Liver (tissue), 9 donors: ENCODE measurements around the gene KLK3. TPM values are rescaled to one million over a fixed set of nuclear protein-coding genes. Genes with fewer than 3 reads are reported as not detected.

ENCODE experiments used
- DNase-seq: peaks from one replicate; pipeline ENCODE4 v3.0.0-alpha.2; 2017; ENCODE audit warnings: low spot score
- H3K27ac ChIP-seq, 2 donors: one replicate each; pipeline ENCODE4 v1.7.0; 2013; ENCODE audit warnings: inconsistent platforms in 2 of 2, low read length in 2 of 2, control low read depth in 1 of 2, low read depth in 1 of 2, mild to moderate bottlenecking in 1 of 2
- H3K27me3 ChIP-seq, 4 donors: one replicate each; pipeline versions ENCODE4 v1.6.1 to v1.7.0; 2013; ENCODE audit warnings: low read length in 3 of 4, inconsistent platforms in 1 of 4, mild to moderate bottlenecking in 1 of 4, moderate library complexity in 1 of 4; ENCODE audit not compliant: control insufficient read depth in 4 of 4, insufficient read depth in 4 of 4
- H3K36me3 ChIP-seq, 4 donors: one replicate each; pipeline versions ENCODE4 v1.6.1 to v1.7.0; 2013; ENCODE audit warnings: low read length in 3 of 4, mild to moderate bottlenecking in 3 of 4, low read depth in 1 of 4, moderate library complexity in 1 of 4; ENCODE audit not compliant: control insufficient read depth in 4 of 4, insufficient read depth in 3 of 4
- H3K4me1 ChIP-seq, 4 donors: one replicate each; pipeline versions ENCODE4 v1.6.1 to v1.7.0; 2013; ENCODE audit warnings: low read length in 3 of 4, mild to moderate bottlenecking in 3 of 4, moderate library complexity in 1 of 4; ENCODE audit not compliant: control insufficient read depth in 4 of 4, insufficient read depth in 4 of 4
- H3K4me3 ChIP-seq, 3 donors: one replicate each; pipeline versions ENCODE4 v1.6.1 to v1.7.0; 2013; ENCODE audit warnings: low read length in 3 of 3, control low read depth in 1 of 3, low read depth in 1 of 3, mild to moderate bottlenecking in 1 of 3
- H3K9ac ChIP-seq, 2 donors: one replicate each; pipeline ENCODE4 v1.7.0; 2013; ENCODE audit warnings: low read length in 2 of 2, mild to moderate bottlenecking in 2 of 2, moderate library complexity in 2 of 2, control low read depth in 1 of 2, low read depth in 1 of 2
- H3K9me3 ChIP-seq, 4 donors: one replicate each; pipeline versions ENCODE4 v1.6.1 to v1.7.0; 2013; ENCODE audit warnings: low read length in 3 of 4; ENCODE audit not compliant: control insufficient read depth in 4 of 4
- ATF3 ChIP-seq: IDR thresholded peaks from 2 replicates; pipeline ENCODE4 v1.6.1; 2016; ENCODE audit warnings: antibody characterized with exemption
- EGR1 ChIP-seq, 2 donors: IDR thresholded peaks; 2 replicates each; pipeline ENCODE4 v1.6.1; 2016 to 2018; ENCODE audit warnings: antibody characterized with exemption in 2 of 2, low read depth in 2 of 2
- FOXA1 ChIP-seq: IDR thresholded peaks from 2 replicates; pipeline ENCODE4 v1.6.1; 2016; ENCODE audit warnings: antibody characterized with exemption
- FOXA2 ChIP-seq: IDR thresholded peaks from 2 replicates; pipeline ENCODE4 v1.6.1; 2016; ENCODE audit warnings: antibody characterized with exemption
- HNF4A ChIP-seq, 2 donors: conservative IDR thresholded peaks; 2 replicates each; pipeline ENCODE4 v1.6.1; 2016; ENCODE audit warnings: antibody characterized with exemption in 2 of 2, mild to moderate bottlenecking in 2 of 2
- JUND ChIP-seq, 2 donors: IDR thresholded peaks; 2 replicates each; pipeline ENCODE4 v1.6.1; 2016; ENCODE audit warnings: antibody characterized with exemption in 2 of 2
- RAD21 ChIP-seq, 2 donors: IDR thresholded peaks; 2 replicates each; pipeline ENCODE4 v1.6.1; 2016; ENCODE audit warnings: antibody characterized with exemption in 2 of 2, mild to moderate bottlenecking in 2 of 2
- REST ChIP-seq: IDR thresholded peaks from 2 replicates; pipeline ENCODE4 v1.6.1; 2016; ENCODE audit warnings: antibody characterized with exemption, mild to moderate bottlenecking
- TAF1 ChIP-seq: conservative IDR thresholded peaks from 2 replicates; pipeline ENCODE4 v1.6.1; 2016; ENCODE audit warnings: antibody characterized with exemption, mild to moderate bottlenecking
- WGBS: extraction: QIAGEN DNeasy Blood & Tissue Kit; methylation state at CpG from one replicate; pipeline ENCODE4 v1.1.7; 2013; 5-methylcytosine and 5-hydroxymethylcytosine counted together
- polyA plus RNA-seq, 2 donors: library from polyadenylated mRNA; stranded (reverse) in 1 of 2; unstranded in 1 of 2; fragments of 200-250 nt in 1 of 2; fragments of >200 nt in 1 of 2; fragmentation: Nextera tagmentation in 1 of 2; extraction: Ambion mirVana in 1 of 2; gene quantifications; one replicate each; pipeline versions ENCODE4 v1.2.1 to v1.2.3, GENCODE V29; 2013 to 2015
- total RNA-seq, 2 donors: library from RNA; depleted of rRNA; stranded (reverse); fragments of >200 nt; gene quantifications; one replicate each; pipeline ENCODE4 v1.2.3, GENCODE V29; 2014
- TF ChIP-seq, protein P1 (sequence below): IDR thresholded peaks from 2 replicates; pipeline ENCODE4 v1.6.1; 2016; ENCODE audit warnings: antibody characterized with exemption
- TF ChIP-seq, protein P2 (sequence below): fragments of 150-350 bp; IDR thresholded peaks from 2 replicates; pipeline ENCODE4 v1.5.1; 2017; ENCODE audit warnings: improper control_type of control experiment, low read depth, low read length; ENCODE audit not compliant: missing input control
- donor health status: healthy.
- donor health status: healthy.
- donor health status: healthy.
- donor health status: healthy.
- donor health status: healthy.

Gene KLK3
- total and polyA plus RNA-seq, 4 donors, result not detected

DNA sequence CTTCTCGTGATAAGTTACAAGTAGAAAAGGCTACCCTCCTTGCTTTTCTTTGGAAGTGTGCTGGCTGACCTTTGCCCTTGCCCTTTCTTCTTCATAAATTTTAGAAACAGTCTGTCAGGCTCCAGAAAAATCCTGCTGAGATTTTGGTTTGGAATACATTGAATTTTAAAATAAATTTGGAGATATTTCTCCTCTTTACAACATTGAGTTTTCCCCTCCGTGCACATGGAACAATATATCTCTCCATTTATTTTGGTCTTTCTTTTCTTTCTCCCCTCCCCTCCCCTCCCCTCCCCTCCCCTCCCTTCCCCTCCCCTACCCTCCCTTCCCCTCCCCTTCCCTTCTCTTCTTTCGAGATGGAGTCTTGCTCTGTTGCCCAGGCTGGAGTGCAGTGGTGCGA lies 47.9 kb downstream of the KLK3 start:
- 68% methylated on average over 3 of the region's 4 CpGs for WGBS

More for the DNA sequence above, 47.9 kb downstream of the KLK3 start:
- H3K4me3 ChIP-seq, result no peak overlapping the region
- DNase-seq, result no peak
- peaks cover 0 to 1% (median 0%) of the 10 kb centered on the region in 4 donors for H3K27me3 ChIP-seq
- no peak overlapping the region for H3K27ac ChIP-seq
- H3K9ac ChIP-seq, result no peak overlapping the region
- TF ChIP-seq, protein P1, sequence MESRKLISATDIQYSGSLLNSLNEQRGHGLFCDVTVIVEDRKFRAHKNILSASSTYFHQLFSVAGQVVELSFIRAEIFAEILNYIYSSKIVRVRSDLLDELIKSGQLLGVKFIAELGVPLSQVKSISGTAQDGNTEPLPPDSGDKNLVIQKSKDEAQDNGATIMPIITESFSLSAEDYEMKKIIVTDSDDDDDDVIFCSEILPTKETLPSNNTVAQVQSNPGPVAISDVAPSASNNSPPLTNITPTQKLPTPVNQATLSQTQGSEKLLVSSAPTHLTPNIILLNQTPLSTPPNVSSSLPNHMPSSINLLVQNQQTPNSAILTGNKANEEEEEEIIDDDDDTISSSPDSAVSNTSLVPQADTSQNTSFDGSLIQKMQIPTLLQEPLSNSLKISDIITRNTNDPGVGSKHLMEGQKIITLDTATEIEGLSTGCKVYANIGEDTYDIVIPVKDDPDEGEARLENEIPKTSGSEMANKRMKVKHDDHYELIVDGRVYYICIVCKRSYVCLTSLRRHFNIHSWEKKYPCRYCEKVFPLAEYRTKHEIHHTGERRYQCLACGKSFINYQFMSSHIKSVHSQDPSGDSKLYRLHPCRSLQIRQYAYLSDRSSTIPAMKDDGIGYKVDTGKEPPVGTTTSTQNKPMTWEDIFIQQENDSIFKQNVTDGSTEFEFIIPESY, result no peak
- TF ChIP-seq HNF4A (conservative IDR thresholded peaks at IDR 0.05) (no peak), RAD21 (IDR thresholded peaks at IDR 0.05) (no peak), TAF1 (no peak), JUND (IDR thresholded peaks at IDR 0.05) (no peak), FOXA2 (no peak), FOXA1 (no peak), ATF3 (no peak), REST (no peak), EGR1 (IDR thresholded peaks at IDR 0.05; ENCODE audit: low read depth in 2 of 2) (no peak)
- TF ChIP-seq, protein P2, sequence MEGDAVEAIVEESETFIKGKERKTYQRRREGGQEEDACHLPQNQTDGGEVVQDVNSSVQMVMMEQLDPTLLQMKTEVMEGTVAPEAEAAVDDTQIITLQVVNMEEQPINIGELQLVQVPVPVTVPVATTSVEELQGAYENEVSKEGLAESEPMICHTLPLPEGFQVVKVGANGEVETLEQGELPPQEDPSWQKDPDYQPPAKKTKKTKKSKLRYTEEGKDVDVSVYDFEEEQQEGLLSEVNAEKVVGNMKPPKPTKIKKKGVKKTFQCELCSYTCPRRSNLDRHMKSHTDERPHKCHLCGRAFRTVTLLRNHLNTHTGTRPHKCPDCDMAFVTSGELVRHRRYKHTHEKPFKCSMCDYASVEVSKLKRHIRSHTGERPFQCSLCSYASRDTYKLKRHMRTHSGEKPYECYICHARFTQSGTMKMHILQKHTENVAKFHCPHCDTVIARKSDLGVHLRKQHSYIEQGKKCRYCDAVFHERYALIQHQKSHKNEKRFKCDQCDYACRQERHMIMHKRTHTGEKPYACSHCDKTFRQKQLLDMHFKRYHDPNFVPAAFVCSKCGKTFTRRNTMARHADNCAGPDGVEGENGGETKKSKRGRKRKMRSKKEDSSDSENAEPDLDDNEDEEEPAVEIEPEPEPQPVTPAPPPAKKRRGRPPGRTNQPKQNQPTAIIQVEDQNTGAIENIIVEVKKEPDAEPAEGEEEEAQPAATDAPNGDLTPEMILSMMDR, result no peak
- no peaks in the 10 kb centered on the region for H3K36me3 ChIP-seq
- no peaks in the 10 kb centered on the region for H3K9me3 ChIP-seq
- H3K4me1 ChIP-seq, result no peaks in the 10 kb centered on the region
